Activated CD8-positive, alpha-beta T cell treated with anti-CD3 and anti-CD28 coated beads, Interleukin-2, amount 10 ng/mL, durations not matched to agents 7 days and 5 days (primary cell): Measurements from ENCODE around the gene ZNF462. TPM values are rescaled to one million over a fixed set of nuclear protein-coding genes. Genes with fewer than 3 reads are reported as not detected.
"Not testable (repeated sequence)": the region's sequence is repeated elsewhere in the genome, so short reads cannot be mapped to it uniquely, and the experiment has no call there.

ENCODE experiments used
- ATAC-seq: fragments of 150-1000 bp; cut with Tn5 transposase; one replicate; pipeline ENCODE4 v1.10.0; 2021; ENCODE audit warnings: moderate library complexity
- CTCF ChIA-PET: fragments of 350-600 bp; sonication (Branson Sonifier 250); formaldehyde crosslinking; loops from one replicate; lab custom pipeline; 2021; ENCODE audit warnings: antibody characterized with exemption; lab: Charles Lee
- POLR2A ChIA-PET: fragments of 350-600 bp; sonication (Branson Sonifier 250); formaldehyde crosslinking; loops from one replicate; lab custom pipeline; 2021; ENCODE audit warnings: antibody characterized with exemption; lab: Charles Lee
- DNase-seq: peaks from one replicate; pipeline ENCODE4 v3.0.0-alpha.2; 2020
- H3K27ac Mint-ChIP-seq: one replicate; pipeline ENCODE4 v1.8.0; 2021; ENCODE audit warnings: mild to moderate bottlenecking, mixed read lengths
- H3K27me3 Mint-ChIP-seq: one replicate; pipeline ENCODE4 v1.8.0; 2021; ENCODE audit warnings: low read depth, mixed read lengths
- H3K36me3 Mint-ChIP-seq: one replicate; pipeline ENCODE4 v1.8.0; 2021; ENCODE audit warnings: low read depth, mixed read lengths
- H3K4me1 Mint-ChIP-seq: one replicate; pipeline ENCODE4 v1.8.0; 2021; ENCODE audit warnings: low read depth, mixed read lengths
- H3K4me3 Mint-ChIP-seq: one replicate; pipeline ENCODE4 v1.8.0; 2021; ENCODE audit warnings: mild to moderate bottlenecking, mixed read lengths
- H3K9me3 Mint-ChIP-seq: one replicate; pipeline ENCODE4 v1.8.0; 2022; ENCODE audit warnings: mixed read lengths; ENCODE audit not compliant: insufficient read depth
- total RNA-seq, 2 experiments: library from RNA; stranded (reverse); gene quantifications; one replicate each; pipeline ENCODE4 v1.2.3, GENCODE V29; 2021

The ZNF462 gene
- total RNA-seq, 2 experiments from 2014 or later: not detected

DNA sequence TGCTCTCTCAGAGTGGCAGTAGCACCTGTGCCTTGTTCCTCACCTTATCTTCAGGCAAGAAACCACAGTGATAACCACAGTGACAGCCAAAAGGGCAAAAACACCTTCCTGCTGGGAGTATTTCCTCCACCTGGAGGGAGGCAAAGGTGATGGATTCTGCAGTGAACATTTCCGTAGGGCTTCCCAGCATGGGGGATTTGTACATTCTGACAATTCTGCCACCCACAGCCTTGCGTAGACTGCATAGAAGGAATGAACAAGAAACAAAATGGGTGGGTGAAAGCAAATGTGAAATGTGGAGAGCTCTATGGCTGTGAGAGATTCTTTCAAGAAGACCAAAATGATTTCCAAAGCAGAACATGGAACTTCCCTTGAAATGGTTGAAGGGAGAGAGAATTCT, 111.4 kb downstream of the ZNF462 start:
- no peak for ATAC-seq
- no peaks in the 10 kb centered on the region for H3K36me3 Mint-ChIP-seq
- H3K27me3 Mint-ChIP-seq: peaks cover 4% of the 10 kb centered on the region
- H3K9me3 Mint-ChIP-seq: no peaks in the 10 kb centered on the region
- no peaks in the 10 kb centered on the region for H3K4me1 Mint-ChIP-seq
- ChIA-PET CTCF (interaction anchor here (1.1 kb wide), 1 partner anchor 10 kb away, joined by 3 read pairs; no protein-coding TSS in a partner anchor), POLR2A (no interaction called here)
- no peak for DNase-seq
- H3K27ac Mint-ChIP-seq: no peak overlapping the region
- no peak overlapping the region for H3K4me3 Mint-ChIP-seq

DNA sequence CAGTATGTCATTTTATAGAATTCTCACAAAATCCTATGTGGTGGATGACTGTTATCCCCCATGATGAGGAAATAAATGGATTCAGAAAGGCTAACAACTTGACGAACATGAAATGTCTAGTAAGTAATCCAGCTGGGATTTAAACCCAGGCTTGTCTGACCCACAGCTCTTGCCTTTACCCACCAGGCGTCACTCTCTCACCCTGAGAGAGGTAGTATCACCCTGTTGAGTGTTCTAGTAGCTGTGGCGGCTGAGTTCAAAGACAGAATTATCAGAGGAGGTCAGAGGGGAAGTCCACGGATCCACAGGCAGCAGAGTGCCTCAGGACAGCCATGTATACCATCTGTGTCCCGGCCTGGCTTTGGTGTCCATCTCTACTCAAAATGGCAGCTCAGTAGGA, 113.8 kb downstream of the ZNF462 start:
- H3K27me3 Mint-ChIP-seq: peaks cover 4% of the 10 kb centered on the region
- POLR2A ChIA-PET: no interaction called here
- H3K27ac Mint-ChIP-seq: no peak overlapping the region
- CTCF ChIA-PET: no interaction called here
- no peak for ATAC-seq
- H3K36me3 Mint-ChIP-seq: no peaks in the 10 kb centered on the region
- no peaks in the 10 kb centered on the region for H3K9me3 Mint-ChIP-seq
- no peak overlapping the region for H3K4me3 Mint-ChIP-seq
- DNase-seq: no peak
- H3K4me1 Mint-ChIP-seq: no peaks in the 10 kb centered on the region

DNA sequence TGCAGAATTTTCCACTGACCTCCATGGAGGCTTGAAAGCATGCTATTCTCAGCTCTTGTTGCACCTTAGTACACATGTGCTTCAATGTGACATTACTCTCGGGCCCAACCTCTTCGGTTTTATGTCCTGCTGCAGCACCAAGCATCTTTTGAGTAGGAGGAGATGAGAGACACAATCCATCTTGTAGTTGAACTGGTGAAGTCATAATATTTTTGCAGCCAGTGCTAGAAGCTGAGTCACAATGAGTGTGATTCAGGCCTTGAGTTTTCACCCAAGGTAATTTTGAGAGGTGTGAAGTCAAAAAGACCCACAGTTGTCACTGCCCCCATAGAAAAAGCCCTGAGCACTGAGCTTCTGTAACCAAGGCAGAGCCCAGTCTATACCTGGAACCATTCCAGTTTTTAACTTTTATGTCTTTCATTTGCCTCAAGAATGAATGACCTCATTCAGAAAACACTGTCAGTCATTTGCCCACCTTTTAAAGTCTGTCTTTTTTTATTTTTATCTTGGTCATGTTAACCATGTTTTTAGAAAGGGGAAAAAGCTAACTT, 117.7 kb downstream of the ZNF462 start:
- DNase-seq (no peak), ATAC-seq (no peak)
- POLR2A ChIA-PET: no interaction called here

DNA sequence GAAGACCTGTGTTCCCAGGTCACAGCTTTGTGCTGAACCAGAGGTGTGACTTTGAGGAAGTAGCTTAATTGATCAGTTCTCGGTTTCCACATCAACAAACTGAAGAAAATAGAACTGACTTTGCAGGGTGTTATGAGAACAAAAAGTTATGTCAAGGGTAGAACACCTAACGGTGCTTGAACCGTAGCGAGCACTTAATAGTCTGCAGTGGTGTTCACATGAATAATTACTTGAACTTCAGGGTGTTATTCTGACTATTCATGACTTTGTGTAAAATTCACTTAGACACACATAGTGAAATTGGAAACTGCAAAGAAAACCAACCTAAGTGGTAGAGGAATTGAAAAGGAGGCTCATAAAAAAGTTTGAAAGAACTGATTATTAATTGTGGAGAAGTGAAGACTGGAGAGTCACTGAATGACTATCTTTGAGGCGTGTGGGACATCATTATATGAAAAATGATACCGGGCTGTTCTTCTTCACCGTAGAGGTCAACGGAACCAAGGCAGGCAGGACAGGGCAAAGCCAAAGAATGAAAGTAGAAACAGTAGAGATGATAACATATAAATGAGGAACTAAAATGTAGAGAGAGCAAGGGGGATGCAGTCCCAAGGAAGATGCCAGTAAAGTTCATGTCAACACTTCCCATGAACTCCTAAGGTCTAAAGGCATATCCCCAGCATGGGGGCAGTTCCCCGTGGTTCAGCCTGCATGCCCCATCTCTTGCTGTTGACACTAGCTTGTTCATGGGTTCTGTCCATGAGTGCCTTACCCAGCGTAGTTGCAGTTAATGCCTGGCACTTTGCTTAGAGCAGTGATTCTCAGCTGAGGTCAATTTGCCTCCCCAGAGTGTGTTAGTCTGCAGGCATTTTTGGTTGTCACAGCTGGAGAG, 118.7 kb downstream of the ZNF462 start:
- Mint-ChIP-seq H3K4me3 (no peak overlapping the region), H3K9me3 (no peaks in the 10 kb centered on the region), H3K36me3 (no peaks in the 10 kb centered on the region), H3K27me3 (no peaks in the 10 kb centered on the region), H3K4me1 (no peaks in the 10 kb centered on the region), H3K27ac (no peak overlapping the region)
- CTCF ChIA-PET: no interaction called here
- DNase-seq (no peak), ATAC-seq (no peak)
- POLR2A ChIA-PET: no interaction called here

More for the DNA sequence above, 117.7 kb downstream of the ZNF462 start:
- H3K27me3 Mint-ChIP-seq: no peaks in the 10 kb centered on the region
- H3K4me1 Mint-ChIP-seq: no peaks in the 10 kb centered on the region
- H3K9me3 Mint-ChIP-seq: no peaks in the 10 kb centered on the region
- CTCF ChIA-PET: no interaction called here
- no peak overlapping the region for H3K4me3 Mint-ChIP-seq
- H3K27ac Mint-ChIP-seq: no peak overlapping the region
- no peaks in the 10 kb centered on the region for H3K36me3 Mint-ChIP-seq

DNA sequence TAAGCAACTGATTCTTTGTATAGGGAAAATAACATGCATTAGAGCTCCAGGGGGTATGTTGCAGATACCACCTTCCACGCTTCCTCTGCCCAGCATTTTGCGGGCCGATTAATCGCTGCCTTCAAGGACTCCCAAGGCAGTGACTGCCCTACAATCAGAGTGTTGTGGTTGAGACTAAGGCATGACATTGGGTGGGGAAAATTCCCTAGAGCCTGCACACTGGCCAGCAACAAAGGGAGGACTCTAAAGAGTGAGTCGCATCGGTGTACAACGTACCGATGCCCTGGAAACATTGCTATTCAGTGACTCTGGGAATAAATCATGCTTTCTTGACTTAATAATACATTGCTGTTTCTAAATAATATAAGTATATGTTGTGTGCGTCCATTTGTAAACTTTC, 119.7 kb downstream of the ZNF462 start:
- Mint-ChIP-seq H3K27ac (no peak overlapping the region), H3K9me3 (no peaks in the 10 kb centered on the region), H3K4me3 (no peak overlapping the region), H3K36me3 (no peaks in the 10 kb centered on the region), H3K4me1 (no peaks in the 10 kb centered on the region), H3K27me3 (no peaks in the 10 kb centered on the region)
- ATAC-seq (no peak), DNase-seq (no peak)
- ChIA-PET POLR2A (no interaction called here), CTCF (no interaction called here)

DNA sequence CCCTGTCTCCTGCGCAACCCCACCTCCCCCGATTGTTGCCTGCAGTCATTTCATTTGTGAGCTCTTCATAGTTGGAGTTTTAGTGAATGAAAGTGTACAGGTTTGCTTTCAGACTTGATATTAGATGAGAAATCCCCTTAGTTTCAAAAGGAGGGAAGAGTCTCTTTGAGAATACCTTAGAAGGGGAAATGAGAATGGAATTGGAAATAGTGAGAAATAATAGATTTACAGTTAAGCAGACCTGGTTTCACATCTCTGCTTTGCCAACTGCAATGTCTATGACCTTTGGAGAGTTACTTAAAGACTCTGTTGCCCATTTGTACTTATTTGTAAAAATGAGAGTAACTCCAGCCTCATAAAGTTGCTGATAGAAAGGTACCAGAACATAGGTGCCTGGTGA, 120.4 kb downstream of the ZNF462 start:
- ChIA-PET POLR2A (no interaction called here), CTCF (no interaction called here)
- no peak for DNase-seq
- no peaks in the 10 kb centered on the region for H3K27me3 Mint-ChIP-seq
- H3K4me3 Mint-ChIP-seq: no peak overlapping the region
- no peaks in the 10 kb centered on the region for H3K9me3 Mint-ChIP-seq
- no peak overlapping the region for H3K27ac Mint-ChIP-seq
- no peaks in the 10 kb centered on the region for H3K4me1 Mint-ChIP-seq
- H3K36me3 Mint-ChIP-seq: no peaks in the 10 kb centered on the region
- no peak for ATAC-seq

DNA sequence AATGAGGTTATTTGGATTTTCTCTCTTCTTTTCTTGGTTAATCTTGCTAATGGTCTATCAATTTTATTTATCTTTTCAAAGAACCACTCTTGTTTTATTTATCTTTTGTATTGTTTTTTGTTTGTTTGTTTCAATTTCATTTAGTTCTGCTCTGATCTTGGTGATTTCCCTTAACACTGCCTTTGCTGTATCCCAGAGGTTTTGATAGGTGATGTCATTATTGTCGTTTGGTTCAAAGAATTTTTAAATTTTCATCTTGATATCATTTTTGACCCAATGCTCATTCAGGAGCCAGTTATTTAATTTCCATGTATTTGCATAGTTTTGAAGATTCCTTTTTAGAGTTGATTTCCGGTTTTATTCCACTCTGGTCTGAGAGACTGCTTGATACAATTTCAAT, 126.9 kb downstream of the ZNF462 start:
- ATAC-seq, DNase-seq, H3K9me3 Mint-ChIP-seq, H3K27ac Mint-ChIP-seq, H3K4me3 Mint-ChIP-seq, POLR2A ChIA-PET, H3K36me3 Mint-ChIP-seq, H3K4me1 Mint-ChIP-seq, CTCF ChIA-PET, H3K27me3 Mint-ChIP-seq: not testable (repeated sequence)

DNA sequence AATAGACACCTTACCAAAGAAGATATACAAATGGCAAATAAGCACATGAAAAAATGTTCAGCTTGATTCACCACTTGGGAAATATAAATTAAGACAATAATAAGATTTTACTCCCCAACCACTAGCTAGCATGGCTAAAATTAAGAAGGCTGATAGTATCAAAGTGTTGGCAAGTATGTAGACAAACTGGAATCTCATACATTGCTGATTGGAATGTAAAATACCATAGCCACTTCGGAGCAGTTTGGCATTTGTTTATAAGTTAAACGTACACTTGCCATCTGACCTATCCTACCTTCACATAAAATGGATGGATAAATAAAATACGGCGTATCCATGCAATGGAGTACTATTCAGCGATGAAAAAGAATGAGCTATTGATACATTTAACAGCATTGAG, 129.2 kb downstream of the ZNF462 start:
- ATAC-seq (no peak), DNase-seq (no peak)
- Mint-ChIP-seq H3K27ac (no peak overlapping the region), H3K27me3 (no peaks in the 10 kb centered on the region), H3K36me3 (no peaks in the 10 kb centered on the region), H3K4me1 (no peaks in the 10 kb centered on the region), H3K4me3 (no peak overlapping the region), H3K9me3 (peaks cover 5% of the 10 kb centered on the region)
- CTCF ChIA-PET: no interaction called here
- POLR2A ChIA-PET: no interaction called here

DNA sequence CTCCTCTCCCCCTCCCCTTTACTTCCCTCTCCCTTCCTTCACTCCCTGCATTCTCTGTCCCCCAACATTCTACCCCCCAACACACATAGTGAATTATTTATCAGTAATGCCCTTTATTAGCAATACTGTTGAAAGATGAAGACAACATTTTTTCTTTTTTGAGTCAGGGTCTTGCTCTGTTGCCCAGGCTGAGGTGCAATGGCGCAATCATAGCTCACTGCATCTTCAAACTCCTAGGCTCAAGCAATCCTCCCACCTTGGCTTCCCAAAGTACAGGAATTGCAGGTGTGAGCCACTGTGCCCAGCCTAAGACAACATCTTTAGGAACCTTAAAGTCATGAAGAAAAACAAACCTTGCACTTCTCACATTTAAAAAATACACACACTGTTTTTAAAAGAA, 130.6 kb downstream of the ZNF462 start:
- Mint-ChIP-seq H3K9me3 (peaks cover 5% of the 10 kb centered on the region), H3K27me3 (no peaks in the 10 kb centered on the region), H3K4me3 (no peak overlapping the region), H3K36me3 (no peaks in the 10 kb centered on the region), H3K4me1 (no peaks in the 10 kb centered on the region), H3K27ac (no peak overlapping the region)
- ChIA-PET POLR2A (no interaction called here), CTCF (no interaction called here)
- DNase-seq (no peak), ATAC-seq (no peak)

DNA sequence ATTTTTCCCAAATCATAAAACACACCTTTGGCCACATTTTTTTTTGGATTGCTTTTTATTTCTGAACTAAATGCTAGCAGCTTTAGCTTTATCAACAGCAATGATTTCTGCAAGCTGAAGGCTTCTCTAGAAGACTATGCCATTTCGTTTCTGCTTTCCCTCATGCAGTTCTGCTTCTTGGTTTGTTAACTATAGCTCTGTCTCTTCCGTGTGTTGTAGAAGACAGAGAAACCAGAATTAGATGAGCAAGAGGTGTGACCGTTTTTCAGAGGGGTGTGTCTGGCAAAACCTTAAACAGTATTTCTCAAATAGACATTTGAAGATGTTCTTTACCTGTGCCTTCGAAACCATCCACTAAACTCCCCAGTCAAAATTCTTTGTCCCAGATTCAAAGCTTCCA, 131.5 kb downstream of the ZNF462 start:
- Mint-ChIP-seq H3K9me3 (peaks cover 5% of the 10 kb centered on the region), H3K4me3 (no peak overlapping the region), H3K27me3 (no peaks in the 10 kb centered on the region), H3K27ac (no peak overlapping the region), H3K4me1 (no peaks in the 10 kb centered on the region), H3K36me3 (no peaks in the 10 kb centered on the region)
- ATAC-seq: no peak
- DNase-seq: no peak
- CTCF ChIA-PET: no interaction called here
- POLR2A ChIA-PET: no interaction called here

DNA sequence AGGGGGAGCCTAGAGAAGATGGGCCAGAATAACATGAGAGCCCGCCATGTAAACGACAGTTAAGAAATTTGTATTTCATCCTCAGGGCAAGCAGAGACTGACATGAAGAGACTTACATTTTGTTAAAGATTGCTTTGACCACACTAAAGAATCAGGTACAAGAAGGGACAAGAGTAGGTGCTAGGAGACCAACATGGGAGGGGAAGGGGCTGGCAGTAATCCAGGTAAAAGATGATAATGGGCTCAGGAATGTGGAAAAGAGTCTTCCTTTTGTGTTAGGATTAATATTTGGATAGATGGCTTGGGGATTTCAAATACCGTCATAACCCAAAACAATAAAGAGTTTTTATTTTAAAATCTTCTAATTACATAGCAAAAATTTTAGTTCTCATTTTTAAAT, 137.3 kb downstream of the ZNF462 start:
- Mint-ChIP-seq H3K27ac (no peak overlapping the region), H3K27me3 (no peaks in the 10 kb centered on the region), H3K36me3 (no peaks in the 10 kb centered on the region), H3K4me3 (no peak overlapping the region), H3K9me3 (no peaks in the 10 kb centered on the region), H3K4me1 (no peaks in the 10 kb centered on the region)
- ChIA-PET POLR2A (no interaction called here), CTCF (no interaction called here)
- no peak for ATAC-seq
- DNase-seq: no peak

DNA sequence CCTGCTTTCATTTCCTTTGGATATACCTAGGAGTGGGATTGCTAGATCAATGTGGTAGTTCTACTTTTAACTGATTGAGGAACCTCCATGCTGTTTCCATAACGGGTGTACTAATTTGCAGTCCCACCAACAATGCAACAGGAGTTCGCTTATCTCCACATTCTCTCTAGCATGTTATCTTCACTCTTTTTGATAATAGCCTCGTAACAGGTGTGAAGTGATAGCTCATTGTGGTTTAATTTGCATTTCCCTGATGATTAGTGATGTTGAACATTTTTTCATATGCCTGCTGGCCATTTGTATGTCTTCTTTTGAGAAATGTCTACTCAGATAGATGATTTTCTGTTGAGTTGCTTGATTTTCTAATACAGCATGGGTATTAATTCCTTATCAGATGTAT, 142.2 kb downstream of the ZNF462 start:
- Mint-ChIP-seq H3K9me3 (no peaks in the 10 kb centered on the region), H3K27ac (no peak overlapping the region), H3K4me1 (no peaks in the 10 kb centered on the region), H3K27me3 (peaks cover 2% of the 10 kb centered on the region), H3K36me3 (no peaks in the 10 kb centered on the region), H3K4me3 (no peak overlapping the region)
- POLR2A ChIA-PET: no interaction called here
- CTCF ChIA-PET: no interaction called here
- DNase-seq: no peak
- no peak for ATAC-seq
